GM18873 (cell line): ENCODE data around the gene FAM83B.
"Not testable (repeated sequence)": the region's sequence is repeated elsewhere in the genome, so short reads cannot be mapped to it uniquely, and the experiment has no call there.

Experiments
- ATAC-seq: cut with Tn5 transposase; IDR thresholded peaks from one replicate; pipeline ENCODE4 v1.9.1; 2021; ENCODE audit warnings: mild to moderate bottlenecking, moderate library complexity, moderate number of reproducible peaks; ENCODE audit not compliant: unreplicated experiment, low FRiP score

The FAM83B gene

DNA sequence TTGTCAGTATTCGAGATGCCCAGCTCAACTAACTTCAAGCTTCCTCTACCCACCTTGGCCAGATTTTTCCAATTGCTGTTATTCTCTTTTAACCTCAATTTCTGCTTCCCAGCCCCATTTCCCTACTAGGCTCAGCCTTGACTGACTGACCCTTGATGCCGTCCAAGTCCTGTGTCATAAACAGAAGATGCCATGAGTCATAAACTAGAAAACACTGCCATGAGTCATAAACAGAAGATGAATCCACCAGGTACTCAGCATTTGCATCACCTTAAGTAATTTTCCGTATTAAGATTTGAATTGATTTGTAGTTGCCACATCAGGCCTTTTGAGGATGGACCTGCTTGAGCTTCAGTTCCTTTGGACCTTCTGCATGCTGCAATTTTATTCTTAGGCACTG is 123.8 kb downstream of the FAM83B start:
- ATAC-seq = no peak

DNA sequence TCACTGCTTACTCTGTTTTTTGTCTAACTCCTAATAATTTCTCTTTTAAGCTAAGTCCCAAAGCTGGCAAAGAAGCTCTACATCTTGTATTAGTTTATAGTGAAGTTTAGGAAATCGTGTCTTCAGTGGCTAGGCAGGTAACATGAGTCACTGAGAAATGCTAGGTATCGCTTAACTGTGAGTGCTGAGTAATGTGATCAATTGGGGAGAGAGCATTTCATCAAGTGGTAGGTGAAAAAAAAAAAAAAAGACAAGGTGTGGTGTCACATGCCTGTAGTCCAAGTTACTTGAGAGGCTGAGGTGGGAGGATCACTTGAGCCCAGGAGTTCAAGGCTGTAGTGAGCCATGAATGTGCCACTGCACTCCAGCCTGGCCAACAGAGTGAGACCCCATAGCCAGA is 125.3 kb downstream of the FAM83B start:
- ATAC-seq = no peak

DNA sequence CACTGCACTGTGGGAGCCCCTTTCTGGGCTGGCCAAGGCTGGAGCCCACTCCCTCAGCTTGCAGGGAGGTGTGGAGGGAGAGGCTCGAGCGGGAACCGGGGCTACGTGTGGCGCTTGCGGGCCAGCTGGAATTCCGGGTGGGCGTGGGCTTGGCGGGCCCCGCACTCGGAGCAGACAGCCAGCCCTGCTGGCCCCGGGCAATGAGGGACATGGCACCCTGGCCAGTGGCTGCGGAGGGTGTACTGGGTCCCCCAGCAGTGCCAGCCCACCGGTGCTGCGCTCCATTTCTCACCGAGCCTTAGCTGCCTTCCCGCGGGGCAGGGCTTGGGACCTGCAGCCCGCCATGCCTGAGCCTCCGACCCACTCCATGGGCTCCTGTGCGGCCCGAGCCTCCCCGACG is 132.6 kb downstream of the FAM83B start:
- not testable (repeated sequence) for ATAC-seq

DNA sequence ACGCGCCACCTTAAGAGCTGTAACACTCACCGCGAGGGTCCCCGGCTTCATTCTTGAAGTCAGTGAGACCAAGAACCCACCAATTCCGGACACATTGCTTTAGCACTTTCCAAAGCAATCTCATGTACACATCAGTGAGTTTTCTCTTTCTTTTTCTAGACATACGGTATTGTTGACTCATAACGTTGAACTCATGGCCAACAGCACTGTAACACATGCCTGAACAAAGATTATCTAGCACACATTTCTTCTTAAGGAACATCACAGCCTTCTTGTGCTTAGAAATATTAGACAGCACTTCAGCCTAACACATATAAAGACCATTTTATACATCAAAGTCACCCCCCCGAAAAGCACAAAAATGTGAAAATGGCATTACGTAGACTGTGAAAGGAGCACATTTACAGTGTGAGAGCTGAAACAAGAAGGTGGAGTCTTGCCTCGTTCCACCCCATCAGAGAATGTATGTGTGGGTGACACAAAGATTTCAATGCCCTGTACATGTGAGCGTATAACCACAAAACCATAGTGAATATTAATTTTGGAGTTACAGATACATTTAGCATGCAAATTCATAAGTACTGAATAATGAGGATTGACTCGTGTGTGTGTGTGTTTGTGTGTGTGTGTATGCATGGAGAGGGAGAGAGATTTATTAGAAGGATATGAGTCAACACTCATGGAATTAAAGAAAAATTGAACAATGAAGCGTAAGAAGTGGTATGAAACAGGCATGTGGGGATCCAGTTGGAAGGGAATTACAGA is 134.1 kb downstream of the FAM83B start:
- ATAC-seq = no peak

DNA sequence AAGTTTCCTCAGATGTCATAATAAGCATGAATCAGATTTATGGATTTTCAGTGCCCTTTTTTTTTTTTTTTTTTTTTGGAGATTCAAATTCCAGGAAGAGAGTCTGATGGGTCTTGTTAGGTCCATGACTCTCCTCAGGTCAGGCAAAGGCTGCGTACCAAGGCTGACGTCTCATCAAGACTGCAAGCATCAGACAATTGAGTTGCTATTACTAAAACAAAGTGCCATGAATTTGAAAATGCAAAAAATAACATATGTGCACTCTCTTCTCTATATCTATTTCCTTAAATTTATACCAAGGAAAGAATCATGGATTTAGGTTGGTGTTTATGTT is 134.7 kb downstream of the FAM83B start:
- no peak for ATAC-seq

DNA sequence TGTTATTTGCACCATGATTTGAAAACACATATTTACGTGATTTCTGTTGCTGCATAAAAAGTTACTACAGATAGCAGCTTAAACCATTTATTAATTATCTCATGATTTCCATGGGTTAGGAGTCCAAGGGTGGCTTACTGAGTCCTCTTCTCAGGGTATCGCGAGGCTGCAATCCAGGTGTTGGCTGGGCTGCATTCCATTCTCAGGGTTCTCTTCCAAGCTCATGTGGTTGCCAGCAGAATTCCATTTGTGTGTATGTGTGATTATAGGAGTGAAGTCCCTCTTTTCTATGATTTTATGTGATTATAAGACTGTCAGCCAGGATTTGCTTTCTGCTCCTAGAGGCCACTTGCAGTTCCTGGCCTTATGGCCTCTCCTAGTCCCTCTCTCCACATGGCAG is 135.1 kb downstream of the FAM83B start:
- no peak for ATAC-seq

DNA sequence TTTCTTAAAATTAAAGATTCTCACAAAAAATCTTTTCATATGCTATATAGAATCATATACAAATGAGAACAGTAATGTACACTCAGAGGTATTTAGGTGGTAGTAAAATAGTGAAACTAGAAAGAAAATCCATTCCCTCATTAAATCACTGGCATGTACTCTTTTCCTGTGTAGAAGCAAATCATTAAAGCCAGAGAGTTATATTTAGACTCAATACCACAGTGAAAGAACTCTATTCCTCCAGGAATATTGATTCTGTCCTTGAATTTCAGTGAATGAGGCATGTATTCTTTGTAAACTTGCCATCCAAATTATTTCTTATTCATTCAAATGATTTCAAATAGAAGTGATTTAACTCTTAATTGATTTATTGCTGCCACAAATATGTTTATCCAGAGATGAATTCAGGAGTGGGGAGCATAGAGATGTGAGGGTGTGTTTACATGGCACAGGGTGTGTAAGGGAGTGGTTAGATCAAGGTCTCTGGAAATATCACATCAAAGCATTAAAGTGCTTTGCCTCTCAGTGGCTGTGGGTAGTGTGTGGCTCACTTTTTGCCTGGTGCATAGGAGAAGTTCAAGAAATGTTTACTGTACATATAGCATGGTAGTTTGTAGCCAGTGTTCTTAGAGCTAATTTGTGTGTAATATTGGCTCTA is 141.2 kb downstream of the FAM83B start:
- no peak for ATAC-seq

DNA sequence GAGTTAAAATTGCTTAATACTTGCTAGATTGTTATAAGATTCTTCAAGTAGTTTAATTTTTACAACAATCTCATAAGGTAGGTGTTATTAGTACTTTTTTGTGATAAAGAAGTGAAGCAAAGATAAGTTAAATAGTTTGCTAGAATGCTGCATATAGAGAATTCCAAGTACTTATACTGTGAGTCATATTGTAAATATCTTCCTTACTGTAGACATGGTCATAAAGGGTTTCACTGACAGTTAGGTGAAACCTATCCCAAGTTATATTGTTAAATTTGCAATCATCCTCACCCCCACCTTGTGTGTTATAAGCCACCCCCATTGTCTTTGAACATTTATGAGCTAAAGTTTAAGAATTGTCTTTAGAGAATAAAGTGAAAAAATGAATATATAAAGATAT is 142.0 kb downstream of the FAM83B start:
- ATAC-seq = no peak

DNA sequence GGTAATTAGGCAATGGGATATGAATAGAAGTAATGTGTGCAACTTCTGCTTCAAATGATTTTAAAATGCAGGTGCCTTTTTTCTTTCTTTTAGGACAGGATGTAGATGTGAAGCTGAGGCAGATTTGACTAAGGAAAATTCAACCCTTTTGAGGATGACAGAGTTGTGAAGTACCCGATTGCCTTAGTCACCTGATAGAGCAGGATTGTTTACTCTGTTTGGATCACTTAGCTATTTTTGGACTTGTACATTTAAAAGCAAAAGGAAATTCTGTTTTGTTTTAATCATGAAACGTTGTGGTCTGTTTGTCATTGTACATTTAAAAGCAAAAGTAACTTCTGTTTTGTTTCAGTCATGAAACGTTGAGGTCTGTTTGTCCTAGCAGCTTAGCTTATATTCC is 143.4 kb downstream of the FAM83B start:
- no peak for ATAC-seq
